ENCODE results near the gene RDH13.
"Not testable (repeated sequence)": the region's sequence is repeated elsewhere in the genome, so short reads cannot be mapped to it uniquely, and the experiment has no call there.

Gene RDH13

GRCh38 chr19:55075371-55075998, 12.5 kb upstream of the RDH13 start, which contains the start of gene EPS8L1:
Gene EPS8L1, plus strand, starts transcription at chr19:55075869. Its CDS starts 576 bp downstream, at chr19:55076445.
- DNase-seq (ENCODE audit: low spot score) = no peak

GRCh38 chr19:55071913-55072312, 9.0 kb upstream of the RDH13 start:
- DNase-seq (ENCODE audit: low spot score) = no peak

GRCh38 chr19:55071129-55071502, 8.2 kb upstream of the RDH13 start:
- DNase-seq (ENCODE audit: low spot score) = peak; percentile 83

GRCh38 chr19:55070466-55071128, 7.6 kb upstream of the RDH13 start:
- DNase-seq (ENCODE audit: low spot score) = no peak

GRCh38 chr19:55069865-55070197, 6.9 kb upstream of the RDH13 start:
- DNase-seq (ENCODE audit: low spot score) = no peak

- peak; percentile 60 for DNase-seq (ENCODE audit: low spot score)
Observed at GRCh38 chr19:55068950-55069864, 6.3 kb upstream of the RDH13 start.

GRCh38 chr19:55067869-55068268, 4.9 kb upstream of the RDH13 start:
- DNase-seq (ENCODE audit: low spot score) = no peak

GRCh38 chr19:55066107-55066709, 3.3 kb upstream of the RDH13 start:
- DNase-seq (ENCODE audit: low spot score) = no peak

GRCh38 chr19:55065516-55065915, 2.6 kb upstream of the RDH13 start:
- DNase-seq (ENCODE audit: low spot score) = not testable (repeated sequence)

GRCh38 chr19:55063492-55063843, 520 bp upstream of the RDH13 start:
- DNase-seq (ENCODE audit: low spot score) = no peak

- DNase-seq (ENCODE audit: low spot score) = not testable (repeated sequence)
Observed at GRCh38 chr19:55060287-55060686, 2.7 kb downstream of the RDH13 start.

GRCh38 chr19:55058781-55059610, 4.0 kb downstream of the RDH13 start:
- DNase-seq (ENCODE audit: low spot score) = no peak

GRCh38 chr19:55056827-55057226, 6.1 kb downstream of the RDH13 start:
- DNase-seq (ENCODE audit: low spot score) = no peak

GRCh38 chr19:55053735-55054134, 9.2 kb downstream of the RDH13 start:
- DNase-seq (ENCODE audit: low spot score) = no peak

GRCh38 chr19:55050749-55051532, 12.0 kb downstream of the RDH13 start:
- DNase-seq (ENCODE audit: low spot score) = no peak

- no peak for DNase-seq (ENCODE audit: low spot score)
Observed at GRCh38 chr19:55048446-55048845, 14.5 kb downstream of the RDH13 start.

- no peak for DNase-seq (ENCODE audit: low spot score)
Observed at GRCh38 chr19:55047951-55048350, 15.0 kb downstream of the RDH13 start.

- no peak for DNase-seq (ENCODE audit: low spot score)
Observed at GRCh38 chr19:55046975-55047622, 15.8 kb downstream of the RDH13 start.

GRCh38 chr19:55044771-55045716, 17.9 kb downstream of the RDH13 start:
- no peak for DNase-seq (ENCODE audit: low spot score)
